Natural killer cell (primary cell): ENCODE results near the gene TMEM200C. TPM values are rescaled to one million over a fixed set of nuclear protein-coding genes. Genes with fewer than 3 reads are reported as not detected.

Source experiments
- ATAC-seq, 3 donors: fragments of 150-1000 bp in 2 of 3; fragments of 200-7000 bp in 1 of 3; cut with Tn5 transposase; 1 replicate in 1 of 3; 2 replicates in 2 of 3; pipeline ENCODE4 v1.10.0; 2021; ENCODE audit warnings: mild to moderate bottlenecking in 2 of 3, moderate library complexity in 2 of 3
- DNase-seq, 2 donors: peaks; one replicate each; pipeline versions ENCODE4 v3.0.0 to v3.0.0-alpha.2; 2013 to 2021; ENCODE audit warnings: mixed read lengths in 1 of 2
- H3K27ac ChIP-seq: one replicate; pipeline ENCODE4 v1.5.1; 2013; ENCODE audit warnings: mild to moderate bottlenecking, low read length
- H3K27me3 ChIP-seq: one replicate; pipeline ENCODE4 v1.6.1; 2013; ENCODE audit warnings: low read length; ENCODE audit not compliant: control insufficient read depth, insufficient read depth
- H3K36me3 ChIP-seq: one replicate; pipeline ENCODE4 v1.6.1; 2013; ENCODE audit warnings: low read length; ENCODE audit not compliant: control insufficient read depth, insufficient read depth
- H3K4me1 ChIP-seq: one replicate; pipeline ENCODE4 v1.6.1; 2013; ENCODE audit warnings: low read length; ENCODE audit not compliant: control insufficient read depth, insufficient read depth
- H3K4me3 ChIP-seq: one replicate; pipeline ENCODE4 v1.5.1; 2013; ENCODE audit warnings: low read length
- H3K9me3 ChIP-seq: one replicate; pipeline ENCODE4 v1.6.1; 2013; ENCODE audit warnings: low read length; ENCODE audit not compliant: control insufficient read depth, insufficient read depth
- H3K27ac Mint-ChIP-seq, 2 donors: one replicate each; pipeline ENCODE4 v1.8.0; 2022; ENCODE audit warnings: mild to moderate bottlenecking in 2 of 2, mixed read lengths in 2 of 2, moderate library complexity in 1 of 2
- H3K27me3 Mint-ChIP-seq, 2 donors: one replicate each; pipeline ENCODE4 v1.8.0; 2022; ENCODE audit warnings: low read depth in 2 of 2, mixed read lengths in 2 of 2
- H3K36me3 Mint-ChIP-seq: one replicate; pipeline ENCODE4 v1.8.0; 2022; ENCODE audit warnings: mixed read lengths
- H3K4me1 Mint-ChIP-seq, 2 donors: one replicate each; pipeline ENCODE4 v1.8.0; 2022; ENCODE audit warnings: mixed read lengths in 2 of 2
- H3K4me3 Mint-ChIP-seq: one replicate; pipeline ENCODE4 v1.8.0; 2022; ENCODE audit warnings: mild to moderate bottlenecking, moderate library complexity, mixed read lengths
- H3K9me3 Mint-ChIP-seq, 2 donors: one replicate each; pipeline ENCODE4 v1.8.0; 2022; ENCODE audit warnings: mixed read lengths in 2 of 2
- WGBS: methylation state at CpG from one replicate; pipeline ENCODE4 v1.1.7; 2013; ENCODE audit warnings: missing lambda C conversion rate; ENCODE audit not compliant: insufficient coverage; 5-methylcytosine and 5-hydroxymethylcytosine counted together
- intact Hi-C: fragments of 100-400 bp; cut with micrococcal nuclease; formaldehyde crosslinking; loops from one replicate; pipeline ENCODE4 v1.14.2; 2022
- total RNA-seq, 4 donors: library from RNA; stranded (reverse); fragments of 120-200 nt in 1 of 4; gene quantifications; one replicate each; pipeline versions ENCODE4 v1.2.3 to v1.2.4, GENCODE V29; 2013 to 2022
- TF ChIP-seq, protein P1 (sequence below): fragments of 200-600 bp; IDR thresholded peaks from one replicate; pipeline ENCODE4 v1.8.0; 2022; ENCODE audit warnings: antibody characterized with exemption

Gene TMEM200C
- total RNA-seq, 3 donors from 2014 or later (not counting 1 experiment from before 2014, with no cell fraction given) = not detected

DNA sequence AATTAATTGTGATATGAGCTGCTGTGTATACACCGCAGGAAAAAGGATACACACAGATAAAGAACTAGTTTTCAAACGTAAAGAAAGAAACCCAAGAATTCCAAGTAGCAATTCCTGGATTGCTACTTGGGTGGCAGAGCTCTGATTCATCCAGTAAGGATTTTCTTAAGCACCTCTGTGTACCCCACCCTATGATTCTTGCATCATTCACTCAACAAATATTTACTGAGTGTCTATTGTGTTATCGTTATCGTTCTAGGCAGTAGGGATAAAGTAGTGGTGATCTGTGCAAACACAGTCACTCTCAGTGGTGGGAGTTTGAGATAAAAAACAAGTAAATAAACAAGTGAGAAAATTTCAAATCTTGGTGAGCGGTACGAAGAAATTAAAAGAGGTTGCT, 4.9 kb upstream of the TMEM200C start:
- Mint-ChIP-seq H3K36me3 (no peaks in the 10 kb centered on the region), H3K4me1 (no peaks in the 10 kb centered on the region), H3K9me3 (no peaks in the 10 kb centered on the region), H3K27ac (no peak overlapping the region), H3K27me3 (peaks cover 46 to 62% of the 10 kb centered on the region in 2 donors), H3K4me3 (no peak overlapping the region)
- H3K4me3 ChIP-seq = no peak overlapping the region
- TF ChIP-seq, protein P1, sequence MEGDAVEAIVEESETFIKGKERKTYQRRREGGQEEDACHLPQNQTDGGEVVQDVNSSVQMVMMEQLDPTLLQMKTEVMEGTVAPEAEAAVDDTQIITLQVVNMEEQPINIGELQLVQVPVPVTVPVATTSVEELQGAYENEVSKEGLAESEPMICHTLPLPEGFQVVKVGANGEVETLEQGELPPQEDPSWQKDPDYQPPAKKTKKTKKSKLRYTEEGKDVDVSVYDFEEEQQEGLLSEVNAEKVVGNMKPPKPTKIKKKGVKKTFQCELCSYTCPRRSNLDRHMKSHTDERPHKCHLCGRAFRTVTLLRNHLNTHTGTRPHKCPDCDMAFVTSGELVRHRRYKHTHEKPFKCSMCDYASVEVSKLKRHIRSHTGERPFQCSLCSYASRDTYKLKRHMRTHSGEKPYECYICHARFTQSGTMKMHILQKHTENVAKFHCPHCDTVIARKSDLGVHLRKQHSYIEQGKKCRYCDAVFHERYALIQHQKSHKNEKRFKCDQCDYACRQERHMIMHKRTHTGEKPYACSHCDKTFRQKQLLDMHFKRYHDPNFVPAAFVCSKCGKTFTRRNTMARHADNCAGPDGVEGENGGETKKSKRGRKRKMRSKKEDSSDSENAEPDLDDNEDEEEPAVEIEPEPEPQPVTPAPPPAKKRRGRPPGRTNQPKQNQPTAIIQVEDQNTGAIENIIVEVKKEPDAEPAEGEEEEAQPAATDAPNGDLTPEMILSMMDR = no peak
- DNase-seq (no peak), ATAC-seq (no peak)
- H3K9me3 ChIP-seq = no peaks in the 10 kb centered on the region
- WGBS = 91% methylated on average over 6 of the region's 6 CpGs
- peaks cover 4% of the 10 kb centered on the region for H3K4me1 ChIP-seq
- peaks cover 6% of the 10 kb centered on the region for H3K27me3 ChIP-seq
- intact Hi-C loops = no loop called here
- no peak overlapping the region for H3K27ac ChIP-seq
- no peaks in the 10 kb centered on the region for H3K36me3 ChIP-seq

DNA sequence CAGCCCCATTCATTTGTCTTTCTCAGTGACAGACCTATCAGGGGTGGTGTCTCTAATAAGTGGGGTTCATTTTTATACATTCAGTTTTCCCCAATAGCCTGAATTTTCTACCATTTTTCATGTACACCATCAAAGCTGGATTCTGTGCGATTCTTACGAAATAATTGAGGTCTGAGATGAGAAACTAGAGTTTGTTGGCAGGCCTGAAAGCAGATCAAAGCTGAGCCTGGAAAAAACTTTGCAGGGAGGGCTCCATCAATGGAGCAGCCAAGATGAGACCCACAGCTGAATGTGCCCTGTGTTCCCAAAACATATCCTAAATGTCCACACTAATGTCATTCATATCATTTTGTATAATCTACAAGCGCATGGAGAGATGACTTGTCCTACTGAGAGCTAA, 4.5 kb upstream of the TMEM200C start:
- WGBS = 96% methylated on average over 3 of the region's 3 CpGs

DNA sequence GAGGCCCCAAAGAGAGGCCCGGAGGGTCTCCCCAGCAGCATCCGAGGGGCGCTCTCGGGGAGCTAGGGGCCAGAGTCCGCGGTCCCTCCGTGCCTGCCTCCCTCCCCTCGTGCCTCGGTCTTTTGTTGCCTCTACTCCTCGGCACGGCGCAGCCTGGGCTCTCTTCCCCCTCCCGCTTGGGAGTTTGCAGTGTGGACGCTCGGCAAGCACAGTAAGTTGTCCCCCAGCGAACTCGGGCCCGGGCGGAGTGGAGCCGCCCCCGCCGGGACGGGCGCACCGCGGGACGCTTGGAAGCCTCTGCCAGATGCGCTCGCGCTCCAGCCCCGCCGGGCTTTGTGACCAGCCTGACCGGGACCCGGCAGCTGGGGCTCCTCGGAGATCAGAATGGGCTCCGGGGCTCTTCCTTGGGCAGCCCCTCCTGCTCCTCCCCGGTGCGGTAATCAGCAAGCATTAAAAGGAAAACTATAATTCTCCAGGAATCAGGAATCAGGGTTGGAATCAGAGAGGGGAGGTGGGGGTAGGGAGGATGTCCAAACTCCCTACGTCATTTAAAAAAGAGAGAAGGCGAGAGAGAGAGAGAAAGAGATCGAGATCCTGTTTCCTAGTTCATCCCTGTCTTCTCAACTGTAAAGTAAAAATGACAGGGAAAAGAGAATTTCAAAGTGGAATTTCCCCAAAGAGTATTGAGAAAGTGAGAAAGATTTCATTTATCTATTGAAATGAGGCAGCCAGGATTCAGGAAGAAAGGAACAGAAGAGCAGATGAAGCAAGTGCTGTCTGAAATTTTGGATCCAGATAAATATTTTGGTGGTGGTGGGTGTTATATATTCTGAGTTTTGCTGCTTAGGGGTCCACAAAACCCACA, 786 bp upstream of the TMEM200C start:
- peak overlapping the region; percentile 75 for H3K4me3 Mint-ChIP-seq
- H3K27me3 Mint-ChIP-seq = peaks cover 65 to 74% of the 10 kb centered on the region in 2 donors
- no peaks in the 10 kb centered on the region for H3K9me3 ChIP-seq
- peaks cover 14% of the 10 kb centered on the region for H3K4me1 ChIP-seq
- no peak overlapping the region for H3K27ac Mint-ChIP-seq
- H3K4me1 Mint-ChIP-seq = peaks cover 0 to 7% of the 10 kb centered on the region in 2 donors
- TF ChIP-seq, protein P1 = no peak
- WGBS = 6% methylated on average over 41 of the region's 41 CpGs
- intact Hi-C loops = no loop called here
- H3K36me3 Mint-ChIP-seq = no peaks in the 10 kb centered on the region
- H3K4me3 ChIP-seq = no peak overlapping the region
- no peak overlapping the region for H3K27ac ChIP-seq
- H3K36me3 ChIP-seq = no peaks in the 10 kb centered on the region
- ATAC-seq = peak in 2 of 3 donors; percentile 27 to 44
- no peak for DNase-seq
- H3K9me3 Mint-ChIP-seq = no peaks in the 10 kb centered on the region
- H3K27me3 ChIP-seq = peaks cover 30% of the 10 kb centered on the region

More for the DNA sequence above, 4.5 kb upstream of the TMEM200C start:
- ATAC-seq (no peak), DNase-seq (no peak)
- peaks cover 6% of the 10 kb centered on the region for H3K27me3 ChIP-seq
- Mint-ChIP-seq H3K36me3 (no peaks in the 10 kb centered on the region), H3K9me3 (no peaks in the 10 kb centered on the region), H3K4me1 (no peaks in the 10 kb centered on the region), H3K4me3 (no peak overlapping the region), H3K27me3 (peaks cover 45 to 57% of the 10 kb centered on the region in 2 donors), H3K27ac (no peak overlapping the region)
- peaks cover 5% of the 10 kb centered on the region for H3K4me1 ChIP-seq
- TF ChIP-seq, protein P1 = no peak
- H3K27ac ChIP-seq = no peak overlapping the region
- H3K9me3 ChIP-seq = no peaks in the 10 kb centered on the region
- H3K4me3 ChIP-seq = no peak overlapping the region
- intact Hi-C loops = no loop called here
- H3K36me3 ChIP-seq = no peaks in the 10 kb centered on the region
